ENCODE data around the gene KCNK4.

Gene KCNK4

DNA sequence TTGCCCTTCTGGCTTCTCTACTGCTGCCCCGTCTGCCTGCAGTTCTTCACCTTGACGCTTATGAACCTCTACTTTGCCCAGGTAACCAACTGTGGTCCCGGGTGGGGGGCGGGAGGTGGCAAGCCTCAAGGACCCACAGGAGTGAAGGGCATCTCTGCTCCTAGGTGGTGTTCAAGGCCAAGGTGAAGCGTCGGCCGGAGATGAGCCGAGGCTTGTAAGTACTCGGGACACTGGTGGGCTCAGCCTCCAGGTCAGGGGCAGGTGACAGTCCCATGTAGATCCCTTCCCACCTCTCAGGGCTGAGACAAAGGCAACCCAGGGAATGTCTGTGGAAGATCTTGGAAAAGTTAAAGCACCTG, 4.3 kb upstream of the KCNK4 start:
- DNase-seq (ENCODE audit: low read depth), result no peak
- H3K4me3 ChIP-seq (ENCODE audit: low read depth, low read length), result peak overlapping the region; percentile 82; the same call in 1 of the 2 replicates
- TF ChIP-seq, protein P1, sequence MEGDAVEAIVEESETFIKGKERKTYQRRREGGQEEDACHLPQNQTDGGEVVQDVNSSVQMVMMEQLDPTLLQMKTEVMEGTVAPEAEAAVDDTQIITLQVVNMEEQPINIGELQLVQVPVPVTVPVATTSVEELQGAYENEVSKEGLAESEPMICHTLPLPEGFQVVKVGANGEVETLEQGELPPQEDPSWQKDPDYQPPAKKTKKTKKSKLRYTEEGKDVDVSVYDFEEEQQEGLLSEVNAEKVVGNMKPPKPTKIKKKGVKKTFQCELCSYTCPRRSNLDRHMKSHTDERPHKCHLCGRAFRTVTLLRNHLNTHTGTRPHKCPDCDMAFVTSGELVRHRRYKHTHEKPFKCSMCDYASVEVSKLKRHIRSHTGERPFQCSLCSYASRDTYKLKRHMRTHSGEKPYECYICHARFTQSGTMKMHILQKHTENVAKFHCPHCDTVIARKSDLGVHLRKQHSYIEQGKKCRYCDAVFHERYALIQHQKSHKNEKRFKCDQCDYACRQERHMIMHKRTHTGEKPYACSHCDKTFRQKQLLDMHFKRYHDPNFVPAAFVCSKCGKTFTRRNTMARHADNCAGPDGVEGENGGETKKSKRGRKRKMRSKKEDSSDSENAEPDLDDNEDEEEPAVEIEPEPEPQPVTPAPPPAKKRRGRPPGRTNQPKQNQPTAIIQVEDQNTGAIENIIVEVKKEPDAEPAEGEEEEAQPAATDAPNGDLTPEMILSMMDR (IDR thresholded peaks at IDR 0.05; ENCODE audit: control insufficient read depth, extremely low read depth, insufficient read depth), result no peak

DNA sequence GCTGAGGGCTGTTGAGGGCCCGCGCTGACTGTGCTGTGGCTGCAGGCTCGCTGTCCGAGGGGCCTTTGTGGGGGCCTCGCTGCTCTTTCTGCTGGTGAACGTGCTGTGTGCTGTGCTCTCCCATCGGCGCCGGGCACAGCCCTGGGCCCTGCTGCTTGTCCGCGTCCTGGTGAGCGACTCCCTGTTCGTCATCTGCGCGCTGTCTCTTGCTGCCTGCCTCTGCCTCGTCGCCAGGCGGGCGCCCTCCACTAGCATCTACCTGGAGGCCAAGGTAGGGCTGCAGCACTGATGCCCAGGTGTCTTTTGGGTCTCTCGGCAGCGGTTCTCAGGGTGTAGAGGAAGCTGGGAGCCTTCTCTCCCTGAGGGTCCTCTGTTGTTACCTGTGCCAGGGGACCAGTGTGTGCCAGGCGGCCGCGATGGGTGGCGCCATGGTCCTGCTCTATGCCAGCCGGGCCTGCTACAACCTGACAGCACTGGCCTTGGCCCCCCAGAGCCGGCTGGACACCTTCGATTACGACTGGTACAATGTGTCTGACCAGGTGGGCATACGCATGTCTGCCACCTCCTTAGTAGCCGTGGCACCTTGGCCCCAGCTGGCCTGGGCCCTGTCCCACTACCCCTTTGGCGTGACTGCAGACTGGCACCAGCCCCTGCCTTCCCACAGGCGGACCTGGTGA, 3.3 kb upstream of the KCNK4 start:
- no peak overlapping the region for H3K4me3 ChIP-seq (ENCODE audit: low read depth, low read length)
- no peak for DNase-seq (ENCODE audit: low read depth)
- TF ChIP-seq, protein P1 (IDR thresholded peaks at IDR 0.05; ENCODE audit: control insufficient read depth, extremely low read depth, insufficient read depth), result no peak

DNA sequence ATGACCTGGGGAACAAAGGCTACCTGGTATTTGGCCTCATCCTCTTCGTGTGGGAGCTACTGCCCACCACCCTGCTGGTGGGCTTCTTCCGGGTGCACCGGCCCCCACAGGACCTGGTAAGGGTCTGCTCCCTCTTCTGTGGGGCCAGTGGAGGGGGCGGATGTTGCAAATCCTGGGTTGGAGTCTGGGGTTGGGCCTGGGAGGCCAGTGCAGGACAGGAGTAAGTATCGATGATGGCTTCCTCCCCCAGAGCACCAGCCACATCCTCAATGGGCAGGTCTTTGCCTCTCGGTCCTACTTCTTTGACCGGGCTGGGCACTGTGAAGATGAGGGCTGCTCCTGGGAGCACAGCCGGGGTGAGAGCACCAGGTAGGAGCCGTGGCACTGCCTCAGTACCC, 2.8 kb upstream of the KCNK4 start:
- TF ChIP-seq, protein P1 (IDR thresholded peaks at IDR 0.05; ENCODE audit: control insufficient read depth, extremely low read depth, insufficient read depth), result no peak
- H3K4me3 ChIP-seq (ENCODE audit: low read depth, low read length), result no peak overlapping the region
- DNase-seq (ENCODE audit: low read depth), result no peak

DNA sequence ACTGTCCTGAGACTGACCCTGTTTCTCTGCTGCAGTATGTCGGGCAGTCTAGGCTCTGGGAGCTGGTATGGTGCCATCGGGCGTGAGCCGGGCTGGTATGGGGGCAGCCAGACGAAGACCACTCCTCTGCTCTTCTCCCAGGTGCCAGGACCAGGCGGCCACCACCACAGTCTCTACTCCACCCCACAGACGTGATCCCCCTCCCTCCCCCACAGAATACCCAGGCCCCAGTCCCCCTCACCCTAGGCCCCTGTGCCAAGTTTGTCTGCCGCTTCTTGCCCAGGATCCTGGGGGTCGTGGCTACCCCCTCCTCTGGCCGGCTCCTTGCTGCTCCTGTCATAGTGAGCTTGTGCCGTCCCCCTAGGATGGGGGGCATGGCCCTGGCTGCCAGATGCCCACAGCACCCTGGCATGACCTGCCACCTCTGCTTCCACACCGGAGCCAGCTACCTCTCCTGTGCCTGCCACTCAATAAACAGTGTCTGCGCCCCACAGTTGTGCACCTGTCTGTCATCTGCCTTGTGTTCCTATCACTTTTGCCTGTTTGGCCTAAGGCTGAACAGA, 2.0 kb upstream of the KCNK4 start:
- TF ChIP-seq, protein P1 (IDR thresholded peaks at IDR 0.05; ENCODE audit: control insufficient read depth, extremely low read depth, insufficient read depth), result no peak
- DNase-seq (ENCODE audit: low read depth), result no peak
- H3K4me3 ChIP-seq (ENCODE audit: low read depth, low read length), result no peak overlapping the region

DNA sequence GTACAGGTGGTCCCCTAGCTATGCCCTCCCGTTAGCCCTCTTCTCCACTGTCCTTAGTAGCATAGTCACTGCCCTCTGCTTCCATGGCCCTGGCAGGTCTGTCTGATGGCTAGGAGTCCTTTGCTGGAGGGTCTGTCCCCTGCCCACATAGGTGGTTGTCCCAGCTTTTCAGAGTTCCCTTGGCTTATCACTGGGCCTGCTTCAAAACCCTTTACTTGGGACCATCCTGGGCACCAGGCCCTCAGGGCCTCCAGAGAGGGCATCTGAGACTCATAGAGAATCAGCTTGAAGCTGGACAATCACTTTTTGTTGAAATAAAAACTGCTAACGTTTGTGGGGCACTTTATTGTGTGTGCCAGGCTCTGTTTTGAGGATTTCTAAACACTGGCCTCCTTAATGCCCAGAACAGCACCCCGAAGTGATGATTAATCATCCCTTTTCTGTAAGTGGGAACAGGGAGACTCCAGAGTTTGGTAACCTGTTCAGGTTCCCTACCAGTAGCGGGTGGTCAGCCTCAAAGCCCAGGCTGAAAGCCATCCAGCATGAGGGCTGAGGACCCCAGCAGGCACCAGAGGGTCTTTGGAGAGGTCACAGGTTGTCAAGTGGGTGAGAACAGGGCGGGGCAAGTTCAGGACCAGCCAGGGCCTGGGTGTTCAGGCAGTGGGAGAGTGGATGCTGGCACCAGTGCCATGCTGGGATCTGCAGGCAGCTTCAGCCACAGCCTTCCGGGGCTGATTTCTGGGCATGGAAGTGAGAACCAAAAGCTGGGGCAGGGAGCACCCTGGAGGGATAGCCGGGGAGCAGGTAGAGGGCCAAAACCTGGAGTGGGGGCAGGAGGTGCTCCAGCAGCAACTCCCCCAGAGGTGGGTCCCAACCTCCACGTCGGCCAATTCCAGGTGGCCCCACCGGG, 495 bp upstream of the KCNK4 start:
- DNase-seq (ENCODE audit: low read depth), result no peak
- TF ChIP-seq, protein P1 (IDR thresholded peaks at IDR 0.05; ENCODE audit: control insufficient read depth, extremely low read depth, insufficient read depth), result no peak
- no peak overlapping the region for H3K4me3 ChIP-seq (ENCODE audit: low read depth, low read length)

DNA sequence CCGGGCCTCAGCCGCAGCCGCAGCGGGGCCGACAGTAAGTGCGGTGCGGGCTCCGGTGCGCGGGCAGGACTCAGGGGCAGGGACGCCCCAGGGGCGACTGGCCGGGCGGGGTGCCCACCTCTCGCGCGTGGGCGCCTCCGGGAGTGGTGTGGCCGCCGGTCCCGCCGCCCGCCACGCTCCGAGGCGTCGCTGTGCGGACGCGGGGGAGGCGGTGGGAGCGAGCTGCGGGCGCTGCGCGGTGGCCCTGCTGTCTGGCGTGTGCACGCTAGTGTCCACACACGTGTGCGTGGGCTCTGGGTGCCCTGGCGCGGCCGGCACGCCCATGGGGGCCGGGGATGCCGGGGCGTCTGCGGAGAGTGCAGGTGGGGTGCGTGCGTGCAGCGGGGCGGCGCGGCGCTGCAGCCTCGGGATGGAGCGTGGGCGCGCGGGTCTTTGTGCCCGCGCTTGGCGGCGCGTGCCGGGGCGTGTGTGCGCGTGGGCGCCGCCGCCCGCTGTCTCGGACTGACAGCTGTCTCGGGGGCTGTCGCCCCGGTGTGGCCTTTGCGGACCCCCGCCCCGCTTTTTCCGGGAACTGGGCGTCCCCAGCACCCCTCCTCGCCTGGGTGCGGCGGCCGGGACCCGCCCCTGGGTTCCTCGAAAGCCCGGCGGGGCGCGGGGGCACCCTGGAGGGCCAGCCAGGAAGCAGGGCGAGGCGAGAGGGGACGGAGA, 804 bp downstream of the KCNK4 start:
- no peak overlapping the region for H3K4me3 ChIP-seq (ENCODE audit: low read depth, low read length)
- TF ChIP-seq, protein P1 (IDR thresholded peaks at IDR 0.05; ENCODE audit: control insufficient read depth, extremely low read depth, insufficient read depth), result no peak

More for the DNA sequence above, 804 bp downstream of the KCNK4 start:
- DNase-seq (ENCODE audit: low read depth), result no peak

Measured in LNCaP clone FGC (cell line).